Measurements from ENCODE around the gene GMDS.

DNA sequence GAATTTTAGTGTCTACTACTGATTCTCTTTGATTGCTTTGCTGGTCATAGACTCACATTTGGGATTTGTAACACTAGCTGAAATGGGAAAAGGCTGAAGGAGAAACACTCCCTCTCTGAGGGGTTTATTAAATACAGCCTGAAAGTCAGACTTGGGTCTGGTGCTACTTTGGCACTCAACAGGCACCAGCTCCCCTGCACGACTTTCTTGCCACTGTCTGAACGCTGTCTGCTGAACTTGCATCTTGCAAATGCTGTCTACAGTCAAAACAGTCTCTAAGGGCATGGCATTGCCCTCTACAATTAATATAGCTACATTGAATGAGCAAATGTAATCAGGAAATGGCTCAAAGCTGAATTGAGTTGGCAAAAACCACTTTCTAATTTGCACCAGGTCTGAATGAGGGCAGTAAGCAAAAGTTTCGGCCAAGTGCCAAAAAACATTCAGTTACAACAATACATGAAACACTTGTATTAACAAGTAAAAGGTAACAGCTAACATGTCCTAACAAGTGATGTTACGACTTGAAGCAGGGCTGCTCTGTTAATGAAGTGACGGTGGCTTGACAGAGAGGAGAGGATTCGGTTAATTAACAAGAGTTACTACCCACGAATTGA is 516.2 kb downstream of the GMDS start:
- TF ChIP-seq CTCF (IDR thresholded peaks at IDR 0.05): no peak
- TF ChIP-seq POLR2A (IDR thresholded peaks at IDR 0.05): no peak

All from Peyer's patch (tissue), 4 donors.